ENCODE results near the gene CCDC50.

- no peak for TF ChIP-seq CTCF (IDR thresholded peaks at IDR 0.05)
- no peak for TF ChIP-seq EZH2 (IDR thresholded peaks at IDR 0.05)
- no peak for TF ChIP-seq EZH2phosphoT487 (IDR thresholded peaks at IDR 0.05)
Measured at GRCh38 chr3:191300422-191300821, 28.8 kb upstream of the CCDC50 start.

All from neural progenitor cell (in vitro differentiated cells).